ENCODE data around the gene SSRP1. TPM values are rescaled to one million over a fixed set of nuclear protein-coding genes. Genes with fewer than 3 reads are reported as not detected.

SSRP1 gene
- total RNA-seq, 4 donors from 2014 or later = 70.0 to 86.5 (median 78.1) TPM

DNA sequence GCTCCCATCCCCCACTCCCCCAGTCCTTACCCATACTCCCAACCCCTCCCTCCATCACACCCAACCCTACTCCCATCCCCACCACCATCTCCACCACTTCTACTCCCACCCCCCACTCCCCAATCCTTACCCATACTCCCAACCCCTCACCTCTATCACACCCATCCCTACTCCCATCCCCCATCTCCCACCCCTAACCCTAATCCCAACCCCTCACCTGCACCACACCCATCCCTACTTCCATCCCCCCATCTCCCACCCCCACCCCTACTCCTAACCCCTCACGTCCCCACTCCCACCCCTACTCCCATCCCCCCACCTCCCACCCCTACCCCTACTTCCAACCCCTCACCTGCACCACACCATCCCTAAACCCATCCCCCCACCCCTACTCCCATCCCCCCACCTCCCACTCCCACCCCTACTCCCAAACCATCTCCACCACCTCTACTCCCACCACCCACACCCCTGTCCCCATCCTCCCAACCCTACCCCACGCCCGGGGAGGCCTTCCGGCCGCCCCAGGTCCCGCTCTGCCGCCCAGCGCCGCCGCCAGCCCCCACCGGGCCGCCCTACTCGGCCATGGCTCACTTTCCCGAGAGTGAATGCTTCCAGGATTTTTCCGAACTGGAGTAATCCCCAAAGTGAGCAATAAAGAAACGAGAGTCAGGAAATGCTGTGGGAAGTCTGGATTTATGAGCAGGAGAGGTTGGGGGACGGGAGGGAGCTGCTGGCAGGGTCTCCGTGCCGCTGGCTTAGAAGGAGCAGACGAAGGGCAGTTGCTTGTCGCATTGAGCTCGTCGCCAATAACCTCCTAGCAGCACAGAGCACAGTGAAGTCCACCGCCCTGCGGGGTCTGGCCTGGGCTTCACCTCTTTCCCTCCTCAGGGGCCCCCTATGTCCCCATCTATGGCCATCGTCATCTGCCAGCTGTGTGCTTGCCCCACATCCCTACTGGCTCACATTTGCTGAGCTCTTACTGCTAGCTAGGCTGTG lies 40.7 kb upstream of the SSRP1 start:
- Histone ChIP-seq H3K27me3 (no peaks in the 10 kb centered on the region), H3K4me3 (replicated peaks in 1 of 3) (no peak overlapping the region), H3K27ac (no peak overlapping the region), H3K4me1 (no peaks in the 10 kb centered on the region), H3K9me3 (no peaks in the 10 kb centered on the region), H3K36me3 (no peaks in the 10 kb centered on the region)
- no peak for TF ChIP-seq CTCF (IDR thresholded peaks at IDR 0.05)
- no peak for TF ChIP-seq POLR2A (IDR thresholded peaks at IDR 0.05)
- no peak for DNase-seq
- 75 to 77% methylated on average over 20 to 26 of the region's 26 CpGs for WGBS, 2 donors
- intact Hi-C loops (cut with DNase I) = no loop called here

GRCh38 chr11:57375490-57375889 lies 39.8 kb upstream of the SSRP1 start:
- H3K9me3 ChIP-seq = no peaks in the 10 kb centered on the region
- H3K4me1 ChIP-seq = no peaks in the 10 kb centered on the region
- no peaks in the 10 kb centered on the region for H3K27me3 ChIP-seq
- TF ChIP-seq CTCF (IDR thresholded peaks at IDR 0.05) = no peak
- TF ChIP-seq POLR2A (IDR thresholded peaks at IDR 0.05) = no peak
- intact Hi-C loops (cut with DNase I) = no loop called here
- DNase-seq = no peak
- no peak overlapping the region for H3K4me3 ChIP-seq (replicated peaks in 1 of 3)
- H3K36me3 ChIP-seq = no peaks in the 10 kb centered on the region
- whole genome bisulfite sequencing, 2 donors = 58 to 81% methylated on average over 2 of the region's 2 CpGs
- H3K27ac ChIP-seq = no peak overlapping the region

- no peak for DNase-seq
- 95 to 98% methylated on average over 3 of the region's 3 CpGs for WGBS, 2 donors
- no peaks in the 10 kb centered on the region for H3K36me3 ChIP-seq
- no peaks in the 10 kb centered on the region for H3K27me3 ChIP-seq
- H3K27ac ChIP-seq = no peak overlapping the region
- no peak overlapping the region for H3K4me3 ChIP-seq (replicated peaks in 1 of 3)
- H3K9me3 ChIP-seq = no peaks in the 10 kb centered on the region
- intact Hi-C loops (cut with DNase I) = no loop called here
- no peaks in the 10 kb centered on the region for H3K4me1 ChIP-seq
- TF ChIP-seq CTCF (IDR thresholded peaks at IDR 0.05) (no peak), POLR2A (IDR thresholded peaks at IDR 0.05) (no peak)
These were observed 39.3 kb upstream of the SSRP1 start for GRCh38 chr11:57374966-57375365.

GRCh38 chr11:57373146-57373545 lies 37.5 kb upstream of the SSRP1 start:
- WGBS, 2 donors = 48 to 51% methylated on average over 3 of the region's 3 CpGs
- intact Hi-C loops (cut with DNase I) = no loop called here

More at GRCh38 chr11:57373146-57373545, 37.5 kb upstream of the SSRP1 start:
- DNase-seq = no peak
- no peak overlapping the region for H3K4me3 ChIP-seq (replicated peaks in 1 of 3)
- H3K4me1 ChIP-seq = peaks cover 7 to 8% of the 10 kb centered on the region in 2 donors
- H3K27me3 ChIP-seq = no peaks in the 10 kb centered on the region
- TF ChIP-seq POLR2A (IDR thresholded peaks at IDR 0.05) (no peak), CTCF (IDR thresholded peaks at IDR 0.05) (no peak)
- H3K9me3 ChIP-seq = no peaks in the 10 kb centered on the region
- H3K36me3 ChIP-seq = no peaks in the 10 kb centered on the region
- H3K27ac ChIP-seq = no peak overlapping the region

Data from thyroid gland (tissue), 4 donors.